Prostate gland (tissue), 2 donors: Measurements from ENCODE around the gene DLL4. TPM values are rescaled to one million over a fixed set of nuclear protein-coding genes. Genes with fewer than 3 reads are reported as not detected.

ENCODE experiments used
- DNase-seq: peaks from one replicate; pipeline ENCODE4 v3.0.0-alpha.2; 2019; ENCODE audit warnings: low spot score
- H3K27ac ChIP-seq, 2 donors: fragments of 200-600 bp; sonication (generic); 2 replicates each; pipeline ENCODE4 v1.5.1; 2017 to 2019
- H3K27me3 ChIP-seq: fragments of 200-600 bp; sonication (generic); replicated peaks from 2 replicates; pipeline ENCODE4 v1.5.1; 2019; ENCODE audit not compliant: insufficient read depth
- H3K36me3 ChIP-seq, 2 donors: fragments of 200-600 bp; sonication (generic); 1 replicate in 1 of 2; 2 replicates in 1 of 2; pipeline versions ENCODE4 v1.5.1 to v1.8.1; 2017 to 2019
- H3K4me1 ChIP-seq: fragments of 200-600 bp; sonication (generic); replicated peaks from 2 replicates; pipeline ENCODE4 v1.5.1; 2019
- H3K4me3 ChIP-seq, 2 donors: fragments of 200-600 bp; sonication (generic); 2 replicates each; pipeline ENCODE4 v1.5.1; 2017 to 2019
- H3K9me3 ChIP-seq: fragments of 200-600 bp; sonication (generic); 2 replicates; pipeline ENCODE4 v1.5.1; 2017
- CTCF ChIP-seq, 4 experiments: fragments of 200-600 bp in 2 of 4; fragments of 450-650 bp in 2 of 4; sonication (generic) in 2 of 4; IDR thresholded peaks; 1 replicate in 3 of 4; 2 replicates in 1 of 4; pipeline ENCODE4 v1.5.1; 2016 to 2019; ENCODE audit warnings: antibody characterized with exemption in 4 of 4, mild to moderate bottlenecking in 2 of 4, moderate library complexity in 2 of 4
- POLR2A ChIP-seq: fragments of 450-650 bp; IDR thresholded peaks from one replicate; pipeline ENCODE4 v1.6.1; 2016; ENCODE audit warnings: antibody characterized with exemption, mild to moderate bottlenecking
- POLR2AphosphoS5 ChIP-seq: sonication (generic); formaldehyde crosslinking; IDR thresholded peaks from one replicate; pipeline ENCODE4 v1.6.1; 2017; ENCODE audit warnings: antibody characterized with exemption
- WGBS: methylation state at CpG from one replicate; pipeline ENCODE4 v1.1.5; 2018; 5-methylcytosine and 5-hydroxymethylcytosine counted together
- intact Hi-C: fragments of 100-400 bp; cut with DNase I; formaldehyde crosslinking; loops from one replicate; pipeline ENCODE4 v1.14.2; 2022
- total RNA-seq, 2 donors: library from RNA; depleted of rRNA; stranded (reverse); fragments of >200 nt; gene quantifications; one replicate each; pipeline ENCODE4 v1.1.0, GENCODE V29; 2016

Gene DLL4
- total RNA-seq, 2 donors from 2014 or later, result 6.2 to 6.5 TPM

- 77% methylated on average over 5 of the region's 5 CpGs for WGBS
These were observed 7.1 kb upstream of the DLL4 start for GRCh38 chr15:40921949-40922607.

GRCh38 chr15:40922608-40923005 lies 6.5 kb upstream of the DLL4 start:
- H3K4me3 ChIP-seq, result no peak overlapping the region
- H3K9me3 ChIP-seq, result no peaks in the 10 kb centered on the region
- H3K27ac ChIP-seq, result no peak overlapping the region
- DNase-seq, result no peak
- TF ChIP-seq POLR2AphosphoS5, result no peak
- TF ChIP-seq CTCF (IDR thresholded peaks at IDR 0.05), result no peak
- TF ChIP-seq POLR2A, result no peak
- peaks cover 7% of the 10 kb centered on the region for H3K4me1 ChIP-seq
- H3K27me3 ChIP-seq, result peaks cover 13% of the 10 kb centered on the region
- intact Hi-C loops, result no loop called here
- H3K36me3 ChIP-seq, result no peaks in the 10 kb centered on the region
- WGBS, result 79% methylated on average over 10 of the region's 10 CpGs

More at GRCh38 chr15:40921949-40922607, 7.1 kb upstream of the DLL4 start:
- H3K27me3 ChIP-seq, result peaks cover 12% of the 10 kb centered on the region
- no peak for DNase-seq
- H3K9me3 ChIP-seq, result no peaks in the 10 kb centered on the region
- TF ChIP-seq CTCF (IDR thresholded peaks at IDR 0.05) (no peak), POLR2A (no peak), POLR2AphosphoS5 (no peak)
- H3K36me3 ChIP-seq, result no peaks in the 10 kb centered on the region
- peaks cover 7% of the 10 kb centered on the region for H3K4me1 ChIP-seq
- H3K4me3 ChIP-seq, result no peak overlapping the region
- H3K27ac ChIP-seq, result no peak overlapping the region
- intact Hi-C loops, result no loop called here

GRCh38 chr15:40923551-40923950 lies 5.6 kb upstream of the DLL4 start:
- 97% methylated on average over 9 of the region's 9 CpGs for WGBS
- no peaks in the 10 kb centered on the region for H3K9me3 ChIP-seq
- TF ChIP-seq POLR2A (no peak), CTCF (IDR thresholded peaks at IDR 0.05) (no peak), POLR2AphosphoS5 (no peak)
- H3K27ac ChIP-seq, result no peak overlapping the region
- no peak for DNase-seq
- intact Hi-C loops, result no loop called here
- peaks cover 15% of the 10 kb centered on the region for H3K27me3 ChIP-seq
- no peaks in the 10 kb centered on the region for H3K36me3 ChIP-seq
- H3K4me1 ChIP-seq, result peaks cover 7% of the 10 kb centered on the region
- H3K4me3 ChIP-seq, result no peak overlapping the region

DNA sequence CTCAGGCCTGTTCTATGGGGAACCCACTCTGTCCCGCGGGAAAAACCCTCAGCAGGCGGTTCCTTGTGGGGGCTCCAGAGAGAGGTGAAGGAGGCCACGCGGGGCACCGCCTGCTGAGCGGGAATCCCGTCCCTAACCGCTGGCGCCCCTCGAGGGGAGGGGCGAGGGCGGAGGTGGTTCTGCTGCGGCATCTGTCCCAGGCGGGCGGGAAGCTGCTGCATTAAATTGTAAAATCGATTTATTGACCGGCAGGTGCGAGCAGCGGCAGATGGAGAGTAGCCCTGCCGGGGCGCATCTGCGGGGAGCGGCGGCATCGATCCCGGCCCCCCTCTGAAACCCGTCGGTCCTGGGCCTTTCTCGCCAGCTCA lies 3.7 kb upstream of the DLL4 start:
- intact Hi-C loops, result no loop called here
- DNase-seq, result no peak
- peaks cover 15% of the 10 kb centered on the region for H3K27me3 ChIP-seq
- 15% methylated on average over 30 of the region's 30 CpGs for WGBS
- H3K9me3 ChIP-seq, result no peaks in the 10 kb centered on the region
- H3K4me1 ChIP-seq, result peaks cover 19% of the 10 kb centered on the region
- no peak overlapping the region for H3K4me3 ChIP-seq
- no peaks in the 10 kb centered on the region for H3K36me3 ChIP-seq
- TF ChIP-seq POLR2AphosphoS5, result no peak
- TF ChIP-seq POLR2A, result no peak
- TF ChIP-seq CTCF (IDR thresholded peaks at IDR 0.05), result no peak
- no peak overlapping the region for H3K27ac ChIP-seq
